Panc1 (cell line): ENCODE measurements around the gene LMF1. TPM values are rescaled to one million over a fixed set of nuclear protein-coding genes. Genes with fewer than 3 reads are reported as not detected.

Experiments
- ATAC-seq: fragments of 200-7000 bp; cut with Tn5 transposase; 2 replicates; pipeline ENCODE4 v1.9.1; 2020; ENCODE audit warnings: mild to moderate bottlenecking, moderate library complexity
- BruUV-seq: library from RNA; stranded (reverse); fragments of 400-500 nt; replicated peaks from 2 replicates; lab custom pipeline; 2021; lab: Mats Ljungman, UMichigan
- CTCF ChIA-PET: fragments of 300-600 bp; sonication (Branson Sonifier 250); formaldehyde crosslinking; loops from one replicate; lab custom pipeline; 2022; ENCODE audit warnings: antibody characterized with exemption; lab: Charles Lee
- POLR2A ChIA-PET: fragments of 300-600 bp; sonication (Branson Sonifier 250); formaldehyde crosslinking; loops from one replicate; lab custom pipeline; 2022; ENCODE audit warnings: antibody characterized with exemption; lab: Charles Lee
- DNase-seq: peaks from one replicate; pipeline ENCODE4 v3.0.0-alpha.2; 2010; ENCODE audit warnings: low read depth, low spot score
- H3K27ac ChIP-seq: 2 replicates; pipeline ENCODE4 v1.5.1; 2011; ENCODE audit warnings: mild to moderate bottlenecking, low read length, inconsistent platforms
- H3K27me3 ChIP-seq: fragments of 200-500 bp; sonication (Bioruptor generic); 2 replicates; pipeline ENCODE4 v1.6.0; 2014; ENCODE audit warnings: low read length, inconsistent platforms; ENCODE audit not compliant: control insufficient read depth, insufficient read depth
- H3K36me3 ChIP-seq: fragments of 200-500 bp; sonication (Bioruptor generic); 2 replicates; pipeline ENCODE4 v1.5.1; 2014; ENCODE audit warnings: inconsistent platforms, mild to moderate bottlenecking, low read length, moderate library complexity; ENCODE audit not compliant: control insufficient read depth, insufficient read depth
- H3K4me1 ChIP-seq: 2 replicates; pipeline ENCODE4 v1.5.1; 2011; ENCODE audit warnings: inconsistent platforms, mild to moderate bottlenecking, low read length, moderate library complexity; ENCODE audit not compliant: control insufficient read depth, insufficient read depth
- H3K4me3 ChIP-seq, 2 experiments: 2 replicates each; pipeline ENCODE4 v1.5.1; 2011 to 2012; ENCODE audit warnings: low read depth in 2 of 2, low read length in 2 of 2, mild to moderate bottlenecking in 2 of 2, inconsistent platforms in 1 of 2, moderate library complexity in 1 of 2
- H3K9me3 ChIP-seq: fragments of 200-500 bp; sonication (Bioruptor generic); 2 replicates; pipeline ENCODE4 v1.5.1; 2014; ENCODE audit warnings: low read depth, mild to moderate bottlenecking, inconsistent platforms, low read length, moderate library complexity; ENCODE audit not compliant: control insufficient read depth, insufficient read depth
- POLR2AphosphoS5 ChIP-seq: IDR thresholded peaks from 2 replicates; pipeline ENCODE4 v1.6.1; 2012; ENCODE audit warnings: mild to moderate bottlenecking, low read depth, low read length, moderate library complexity
- REST ChIP-seq, 2 experiments: IDR thresholded peaks; 2 replicates each; pipeline ENCODE4 v1.6.1; 2011 to 2012; ENCODE audit warnings: low read depth in 2 of 2, control low read depth in 1 of 2, low read length in 1 of 2, mild to moderate bottlenecking in 1 of 2, moderate library complexity in 1 of 2; ENCODE audit not compliant: insufficient read depth in 1 of 2
- SIN3A ChIP-seq: IDR thresholded peaks from 2 replicates; pipeline ENCODE4 v1.6.1; 2012; ENCODE audit warnings: low read depth, mild to moderate bottlenecking, low read length, moderate library complexity, borderline replicate concordance; ENCODE audit not compliant: insufficient read depth
- TCF7L2 ChIP-seq: IDR thresholded peaks from 2 replicates; pipeline ENCODE4 v1.6.1; 2011; ENCODE audit warnings: mild to moderate bottlenecking, low read depth, low read length, inconsistent platforms
- in situ Hi-C: cut with HindIII; loops from 2 replicates; pipeline ENCODE4 v1.10.0; 2016; ENCODE audit warnings: low sequenced_read_pairs, low pct_unique_long_range_greater_than_20kb
- intact Hi-C: fragments of 100-400 bp; cut with micrococcal nuclease; formaldehyde crosslinking; loops from one replicate; pipeline ENCODE4 v1.10.0; 2022; ENCODE audit not compliant: unreplicated experiment
- total RNA-seq: library from RNA; stranded (reverse); gene quantifications from one replicate; pipeline ENCODE4 v1.2.1, GENCODE V29; 2021; ENCODE audit not compliant: unreplicated experiment
- TF ChIP-seq, protein P1 (sequence below): fragments of 450-650 bp; IDR thresholded peaks from 2 replicates; pipeline ENCODE4 v1.5.1; 2017; ENCODE audit warnings: mild to moderate bottlenecking

Gene LMF1
- total RNA-seq, 1 experiment from 2014 or later: 24.3 TPM

- Histone ChIP-seq H3K4me3 (no peak overlapping the region), H3K27ac (no peak overlapping the region), H3K27me3 (no peaks in the 10 kb centered on the region), H3K36me3 (no peaks in the 10 kb centered on the region), H3K4me1 (no peaks in the 10 kb centered on the region), H3K9me3 (peaks cover 5% of the 10 kb centered on the region; the same call in 1 of the 2 replicates)
- intact Hi-C loops (no loop called here), in situ Hi-C loops (no loop called here)
- no TSS peak for BruUV-seq
- TF ChIP-seq SIN3A: no peak
- TF ChIP-seq, protein P1, sequence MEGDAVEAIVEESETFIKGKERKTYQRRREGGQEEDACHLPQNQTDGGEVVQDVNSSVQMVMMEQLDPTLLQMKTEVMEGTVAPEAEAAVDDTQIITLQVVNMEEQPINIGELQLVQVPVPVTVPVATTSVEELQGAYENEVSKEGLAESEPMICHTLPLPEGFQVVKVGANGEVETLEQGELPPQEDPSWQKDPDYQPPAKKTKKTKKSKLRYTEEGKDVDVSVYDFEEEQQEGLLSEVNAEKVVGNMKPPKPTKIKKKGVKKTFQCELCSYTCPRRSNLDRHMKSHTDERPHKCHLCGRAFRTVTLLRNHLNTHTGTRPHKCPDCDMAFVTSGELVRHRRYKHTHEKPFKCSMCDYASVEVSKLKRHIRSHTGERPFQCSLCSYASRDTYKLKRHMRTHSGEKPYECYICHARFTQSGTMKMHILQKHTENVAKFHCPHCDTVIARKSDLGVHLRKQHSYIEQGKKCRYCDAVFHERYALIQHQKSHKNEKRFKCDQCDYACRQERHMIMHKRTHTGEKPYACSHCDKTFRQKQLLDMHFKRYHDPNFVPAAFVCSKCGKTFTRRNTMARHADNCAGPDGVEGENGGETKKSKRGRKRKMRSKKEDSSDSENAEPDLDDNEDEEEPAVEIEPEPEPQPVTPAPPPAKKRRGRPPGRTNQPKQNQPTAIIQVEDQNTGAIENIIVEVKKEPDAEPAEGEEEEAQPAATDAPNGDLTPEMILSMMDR: no peak
- no peak for TF ChIP-seq REST (IDR thresholded peaks at IDR 0.05; ENCODE audit: insufficient read depth in 1 of 2, low read depth in 2 of 2, low read length in 1 of 2)
- TF ChIP-seq POLR2AphosphoS5: no peak
- no peak for TF ChIP-seq TCF7L2
- no peak for DNase-seq
- no peak for ATAC-seq
- ChIA-PET POLR2A (no interaction called here), CTCF (no interaction called here)
Observed at GRCh38 chr16:879986-880385, 90.8 kb downstream of the LMF1 start.

- in situ Hi-C loops (no loop called here), intact Hi-C loops (no loop called here)
- Histone ChIP-seq H3K27me3 (no peaks in the 10 kb centered on the region), H3K4me3 (no peak overlapping the region), H3K27ac (no peak overlapping the region), H3K36me3 (no peaks in the 10 kb centered on the region), H3K4me1 (no peaks in the 10 kb centered on the region), H3K9me3 (peaks cover 5% of the 10 kb centered on the region; the same call in 1 of the 2 replicates)
- ChIA-PET POLR2A (no interaction called here), CTCF (no interaction called here)
- TF ChIP-seq, protein P1: no peak
- no peak for ATAC-seq
- no TSS peak for BruUV-seq
- no peak for DNase-seq
Observed at GRCh38 chr16:879461-879861, 91.3 kb downstream of the LMF1 start.
